ENCODE data around the gene CDK5R1. TPM values are rescaled to one million over a fixed set of nuclear protein-coding genes. Genes with fewer than 3 reads are reported as not detected.

Gene CDK5R1
- total and polyA plus RNA-seq, 3 experiments from 2014 or later, result 6.0 to 7.0 (median 6.8) TPM

Other genes starting within 250 kb of the CDK5R1 start
- under 1 TPM; 0.20 to 0.33 TPM for gene RHBDL3, start 221.2 kb upstream of the CDK5R1 start, total RNA-seq
- not detected for gene RHBDL3, start 221.2 kb upstream of the CDK5R1 start, polyA plus RNA-seq
- gene C17orf75, start 144.8 kb upstream of the CDK5R1 start, total RNA-seq, result 10 to 100 TPM; 24.7 to 33.4 TPM
- gene C17orf75, start 144.8 kb upstream of the CDK5R1 start, polyA plus RNA-seq, result 12.6 TPM
- 100 to 1,000 TPM; 198 to 203 TPM for gene ZNF207, start 136.8 kb upstream of the CDK5R1 start, total RNA-seq
- 147 TPM for gene ZNF207, start 136.8 kb upstream of the CDK5R1 start, polyA plus RNA-seq
- gene PSMD11, start 42.5 kb upstream of the CDK5R1 start, total RNA-seq, result 100 to 1,000 TPM; 175 to 187 TPM
- gene PSMD11, start 42.5 kb upstream of the CDK5R1 start, polyA plus RNA-seq, result 145 TPM

Data from CD8-positive, alpha-beta memory T cell (primary cell).